SK-N-MC (cell line): ENCODE data around the gene LENG9.

Source experiments
- EZH2 ChIP-seq: fragments of 200-600 bp; sonication (generic); IDR thresholded peaks from one replicate; pipeline ENCODE4 v1.6.1; 2017; ENCODE audit warnings: antibody characterized with exemption
- POLR2AphosphoS5 ChIP-seq: IDR thresholded peaks from 2 replicates; pipeline ENCODE4 v1.6.1; 2012; ENCODE audit warnings: mild to moderate bottlenecking, low read depth, low read length, borderline replicate concordance

- TF ChIP-seq EZH2 (no peak), POLR2AphosphoS5 (no peak)
These were observed 39.0 kb upstream of the LENG9 start, which contains the start of gene LAIR2 for GRCh38 chr19:54502518-54503048.
